Neural cell (in vitro differentiated cells): Measurements from ENCODE around the gene HOPX.

Source experiments
- EZH2 ChIP-seq: fragments of 200-600, 300-800 bp; shearing (Covaris generic), sonication (generic); IDR thresholded peaks from 2 replicates; pipeline ENCODE4 v1.6.1; 2014; ENCODE audit warnings: antibody characterized with exemption, low read length, borderline replicate concordance, mild to moderate bottlenecking; ENCODE audit not compliant: insufficient read depth, poor library complexity, severe bottlenecking
- POLR2AphosphoS5 ChIP-seq: IDR thresholded peaks from 2 replicates; pipeline ENCODE4 v1.6.1; 2012
- SMC3 ChIP-seq: fragments of 450-650 bp; conservative IDR thresholded peaks from 2 replicates; pipeline ENCODE4 v1.6.1; 2014; ENCODE audit warnings: antibody characterized with exemption, mild to moderate bottlenecking, moderate library complexity; ENCODE audit not compliant: poor library complexity
- TAF1 ChIP-seq: IDR thresholded peaks from 2 replicates; pipeline ENCODE4 v1.6.1; 2012; ENCODE audit warnings: low read depth
- TF ChIP-seq, protein P1 (sequence below): fragments of 450-650 bp; IDR thresholded peaks from 2 replicates; pipeline ENCODE4 v1.5.1; 2014; ENCODE audit warnings: antibody characterized with exemption, mild to moderate bottlenecking, moderate library complexity; ENCODE audit not compliant: poor library complexity, severe bottlenecking

GRCh38 chr4:56648021-56648823 lies 32.9 kb downstream of the HOPX start:
- TF ChIP-seq, protein P1, sequence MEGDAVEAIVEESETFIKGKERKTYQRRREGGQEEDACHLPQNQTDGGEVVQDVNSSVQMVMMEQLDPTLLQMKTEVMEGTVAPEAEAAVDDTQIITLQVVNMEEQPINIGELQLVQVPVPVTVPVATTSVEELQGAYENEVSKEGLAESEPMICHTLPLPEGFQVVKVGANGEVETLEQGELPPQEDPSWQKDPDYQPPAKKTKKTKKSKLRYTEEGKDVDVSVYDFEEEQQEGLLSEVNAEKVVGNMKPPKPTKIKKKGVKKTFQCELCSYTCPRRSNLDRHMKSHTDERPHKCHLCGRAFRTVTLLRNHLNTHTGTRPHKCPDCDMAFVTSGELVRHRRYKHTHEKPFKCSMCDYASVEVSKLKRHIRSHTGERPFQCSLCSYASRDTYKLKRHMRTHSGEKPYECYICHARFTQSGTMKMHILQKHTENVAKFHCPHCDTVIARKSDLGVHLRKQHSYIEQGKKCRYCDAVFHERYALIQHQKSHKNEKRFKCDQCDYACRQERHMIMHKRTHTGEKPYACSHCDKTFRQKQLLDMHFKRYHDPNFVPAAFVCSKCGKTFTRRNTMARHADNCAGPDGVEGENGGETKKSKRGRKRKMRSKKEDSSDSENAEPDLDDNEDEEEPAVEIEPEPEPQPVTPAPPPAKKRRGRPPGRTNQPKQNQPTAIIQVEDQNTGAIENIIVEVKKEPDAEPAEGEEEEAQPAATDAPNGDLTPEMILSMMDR: no peak
- TF ChIP-seq EZH2: no peak
- no peak for TF ChIP-seq SMC3
- no peak for TF ChIP-seq POLR2AphosphoS5
- TF ChIP-seq TAF1: no peak
